LHCN-M2 (cell line): ENCODE data around the gene ABCC2. TPM values are rescaled to one million over a fixed set of nuclear protein-coding genes. Genes with fewer than 3 reads are reported as not detected.
"Not testable (repeated sequence)": the region's sequence is repeated elsewhere in the genome, so short reads cannot be mapped to it uniquely, and the experiment has no call there.

Experiments used
- DNase-seq: peaks from one replicate; pipeline ENCODE4 v3.0.0-alpha.2; 2012; ENCODE audit warnings: low read depth
- total RNA-seq: library from RNA; depleted of rRNA; stranded (reverse); fragments of >200 nt; gene quantifications from 2 replicates; pipeline ENCODE4 v1.2.3, GENCODE V29; 2014; rRNA removed

ABCC2 gene
- total RNA-seq, 1 experiment from 2014 or later: 0.34 TPM

GRCh38 chr10:99895066-99895465 lies 112.6 kb downstream of the ABCC2 start:
- DNase-seq: not testable (repeated sequence)

- DNase-seq: no peak
Measured at GRCh38 chr10:99895867-99896266, 113.4 kb downstream of the ABCC2 start.

Other genes with a start within 250 kb of the ABCC2 start
- gene NKX2-3, start 249.7 kb upstream of the ABCC2 start, total RNA-seq: 0.19 TPM in 1 of 2 replicates, not detected in the other
- gene SLC25A28, start 162.2 kb upstream of the ABCC2 start, total RNA-seq: 15.9 and 16.0 TPM in 2 replicates
- gene ENTPD7, start 123.1 kb upstream of the ABCC2 start, total RNA-seq: 7.4 and 8.0 TPM in 2 replicates
- 37.7 and 39.0 TPM in 2 replicates for gene COX15, start 50.5 kb upstream of the ABCC2 start, total RNA-seq
- 18.9 and 20.6 TPM in 2 replicates for gene CUTC, start 50.4 kb upstream of the ABCC2 start, total RNA-seq
- gene DNMBP, start 227.3 kb downstream of the ABCC2 start, total RNA-seq: 19.7 and 22.5 TPM in 2 replicates